AML-193 (cell line): ENCODE measurements around the gene ST8SIA6.

Experiments used
- DNase-seq, 2 experiments: peaks; one replicate each; lab custom pipeline; 2025; lab: John Stamatoyannopoulos, UW

Gene ST8SIA6

GRCh38 chr10:17386021-17386420 lies 68.4 kb downstream of the ST8SIA6 start:
- no peak for DNase-seq

GRCh38 chr10:17385066-17385465 lies 69.3 kb downstream of the ST8SIA6 start:
- no peak for DNase-seq

GRCh38 chr10:17383801-17384555 lies 70.4 kb downstream of the ST8SIA6 start:
- no peak for DNase-seq

- DNase-seq = no peak
Observed at GRCh38 chr10:17381502-17382142, 72.8 kb downstream of the ST8SIA6 start.

- no peak for DNase-seq
Observed at GRCh38 chr10:17380888-17381287, 73.5 kb downstream of the ST8SIA6 start.

- DNase-seq = no peak
Observed at GRCh38 chr10:17380016-17380415, 74.4 kb downstream of the ST8SIA6 start.

- DNase-seq = no peak
Observed at GRCh38 chr10:17379151-17379690, 75.2 kb downstream of the ST8SIA6 start.

GRCh38 chr10:17375936-17376584 lies 78.3 kb downstream of the ST8SIA6 start:
- no peak for DNase-seq

GRCh38 chr10:17368708-17369272 lies 85.6 kb downstream of the ST8SIA6 start:
- no peak for DNase-seq

- DNase-seq = no peak
Observed at GRCh38 chr10:17366705-17367104, 87.7 kb downstream of the ST8SIA6 start.

- no peak for DNase-seq
Observed at GRCh38 chr10:17365402-17365801, 89.0 kb downstream of the ST8SIA6 start.

GRCh38 chr10:17358461-17358860 lies 95.9 kb downstream of the ST8SIA6 start:
- no peak for DNase-seq

GRCh38 chr10:17357781-17358180 lies 96.6 kb downstream of the ST8SIA6 start:
- no peak for DNase-seq

- DNase-seq = no peak
Observed at GRCh38 chr10:17356820-17357219, 97.6 kb downstream of the ST8SIA6 start.

- DNase-seq = no peak
Observed at GRCh38 chr10:17354781-17355180, 99.6 kb downstream of the ST8SIA6 start.

GRCh38 chr10:17353568-17354300 lies 100.7 kb downstream of the ST8SIA6 start:
- DNase-seq = no peak

- DNase-seq = no peak
Observed at GRCh38 chr10:17352583-17352982, 101.8 kb downstream of the ST8SIA6 start.

GRCh38 chr10:17351506-17351905 lies 102.9 kb downstream of the ST8SIA6 start:
- DNase-seq = no peak

GRCh38 chr10:17349717-17350116 lies 104.7 kb downstream of the ST8SIA6 start:
- no peak for DNase-seq

- DNase-seq = no peak
Observed at GRCh38 chr10:17348501-17349349, 105.7 kb downstream of the ST8SIA6 start.

GRCh38 chr10:17348011-17348500 lies 106.3 kb downstream of the ST8SIA6 start:
- no peak for DNase-seq
